GDM1 (cell line): ENCODE measurements around the gene C19orf73.

Source experiments
- DNase-seq: peaks from one replicate; lab custom pipeline; 2025; lab: John Stamatoyannopoulos, UW

Gene C19orf73, protein sequence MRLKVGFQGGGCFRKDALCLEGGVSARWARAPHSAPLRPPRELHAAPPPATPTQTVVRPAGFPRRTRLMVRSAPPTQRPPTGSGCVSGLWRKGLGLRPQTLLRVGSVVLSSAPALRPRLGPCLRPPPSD

GRCh38 chr19:49118565-49119410 is at the start of gene C19orf73:
C19orf73 (minus strand) TSS chr19:49119143; CDS start chr19:49119022, 121 bp downstream.
- DNase-seq, result peak; percentile 96

- no peak for DNase-seq
Observed at GRCh38 chr19:49168421-49168820, 49.5 kb upstream of the C19orf73 start.

DNA sequence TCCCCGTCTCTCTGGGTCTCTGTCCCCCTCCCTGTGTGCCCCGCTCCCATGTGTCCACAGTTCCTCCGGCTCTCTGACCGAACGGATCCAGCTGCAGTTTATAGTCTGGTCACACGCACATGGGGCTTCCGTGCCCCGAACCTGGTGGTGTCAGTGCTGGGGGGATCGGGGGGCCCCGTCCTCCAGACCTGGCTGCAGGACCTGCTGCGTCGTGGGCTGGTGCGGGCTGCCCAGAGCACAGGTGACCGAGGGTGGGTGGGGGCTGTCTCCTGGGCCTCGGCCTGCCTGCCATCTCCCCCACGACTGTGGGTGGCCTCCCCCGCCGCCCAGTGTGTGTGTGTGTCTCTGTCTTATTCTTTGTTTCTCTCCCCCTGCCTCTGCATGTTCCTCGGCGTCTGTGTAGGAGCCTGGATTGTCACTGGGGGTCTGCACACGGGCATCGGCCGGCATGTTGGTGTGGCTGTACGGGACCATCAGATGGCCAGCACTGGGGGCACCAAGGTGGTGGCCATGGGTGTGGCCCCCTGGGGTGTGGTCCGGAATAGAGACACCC is 49.0 kb upstream of the C19orf73 start:
- no peak for DNase-seq

DNA sequence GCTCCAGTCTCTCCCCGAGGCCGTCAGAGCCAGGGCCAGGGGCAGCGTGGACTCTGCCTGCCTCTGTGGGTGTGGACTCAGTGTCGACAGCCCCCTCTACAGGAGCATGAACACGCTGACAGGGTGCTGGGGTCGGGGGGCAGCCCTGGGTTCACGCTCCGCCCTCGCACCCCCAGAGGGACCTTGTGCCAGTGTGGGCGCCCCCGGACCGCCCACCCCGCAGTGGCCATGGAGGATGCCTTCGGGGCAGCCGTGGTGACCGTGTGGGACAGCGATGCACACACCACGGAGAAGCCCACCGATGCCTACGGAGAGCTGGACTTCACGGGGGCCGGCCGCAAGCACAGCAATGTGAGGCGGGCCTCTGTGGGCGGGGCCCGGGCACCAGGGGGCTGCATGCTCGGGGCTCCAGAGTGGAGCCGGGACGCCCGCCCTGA is 46.9 kb upstream of the C19orf73 start:
- DNase-seq, result no peak

DNA sequence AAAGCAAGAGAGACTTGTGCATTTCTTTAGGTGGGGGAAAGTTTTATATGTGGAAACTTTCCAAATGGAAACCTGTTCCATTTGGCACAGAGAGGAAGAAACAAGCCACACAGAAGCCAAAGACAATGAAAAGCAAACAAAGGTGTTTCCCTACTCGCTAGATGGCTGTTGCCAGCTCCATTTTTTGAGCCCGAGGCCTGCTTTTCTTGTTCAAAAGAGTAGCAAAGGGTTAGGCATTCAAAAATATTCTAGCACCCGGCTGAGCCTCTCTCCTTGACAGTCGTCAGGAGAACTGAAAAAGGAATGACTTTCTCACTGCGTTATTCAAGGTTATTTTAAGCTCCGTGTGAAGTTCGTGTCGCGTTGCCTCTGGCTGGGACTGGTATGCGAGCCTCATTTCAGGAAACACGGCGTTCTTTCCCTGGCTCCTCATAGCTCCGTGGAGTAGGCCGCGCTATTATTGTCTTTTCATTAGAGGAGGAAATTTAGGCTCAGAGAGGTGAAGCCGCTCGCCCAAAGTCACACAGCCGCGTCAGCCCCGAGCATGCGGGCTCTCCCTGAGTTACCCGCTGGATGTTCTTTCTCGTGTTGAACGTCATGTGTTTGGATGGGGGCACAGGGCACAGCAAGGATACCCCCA is 46.3 kb upstream of the C19orf73 start:
- DNase-seq, result no peak

DNA sequence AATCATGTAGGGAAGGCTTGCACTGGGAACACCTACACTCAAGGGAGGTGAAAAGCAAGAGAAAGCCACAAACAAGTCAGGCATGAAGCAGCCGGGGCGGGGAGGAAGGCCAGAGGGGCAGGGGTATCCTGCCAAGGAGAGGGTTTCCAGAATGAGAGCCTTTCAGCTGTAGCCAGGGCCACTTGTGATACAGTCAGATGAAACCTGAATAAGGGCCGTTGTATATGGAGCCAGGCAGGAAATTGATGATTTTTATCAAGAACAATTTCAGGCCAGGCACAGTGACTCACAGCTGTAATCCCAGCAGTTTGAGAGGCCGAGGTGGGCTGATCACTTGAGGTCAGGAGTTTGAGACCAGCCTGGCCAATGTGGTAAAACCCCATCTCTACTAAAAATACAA is 43.0 kb upstream of the C19orf73 start:
- no peak for DNase-seq

DNA sequence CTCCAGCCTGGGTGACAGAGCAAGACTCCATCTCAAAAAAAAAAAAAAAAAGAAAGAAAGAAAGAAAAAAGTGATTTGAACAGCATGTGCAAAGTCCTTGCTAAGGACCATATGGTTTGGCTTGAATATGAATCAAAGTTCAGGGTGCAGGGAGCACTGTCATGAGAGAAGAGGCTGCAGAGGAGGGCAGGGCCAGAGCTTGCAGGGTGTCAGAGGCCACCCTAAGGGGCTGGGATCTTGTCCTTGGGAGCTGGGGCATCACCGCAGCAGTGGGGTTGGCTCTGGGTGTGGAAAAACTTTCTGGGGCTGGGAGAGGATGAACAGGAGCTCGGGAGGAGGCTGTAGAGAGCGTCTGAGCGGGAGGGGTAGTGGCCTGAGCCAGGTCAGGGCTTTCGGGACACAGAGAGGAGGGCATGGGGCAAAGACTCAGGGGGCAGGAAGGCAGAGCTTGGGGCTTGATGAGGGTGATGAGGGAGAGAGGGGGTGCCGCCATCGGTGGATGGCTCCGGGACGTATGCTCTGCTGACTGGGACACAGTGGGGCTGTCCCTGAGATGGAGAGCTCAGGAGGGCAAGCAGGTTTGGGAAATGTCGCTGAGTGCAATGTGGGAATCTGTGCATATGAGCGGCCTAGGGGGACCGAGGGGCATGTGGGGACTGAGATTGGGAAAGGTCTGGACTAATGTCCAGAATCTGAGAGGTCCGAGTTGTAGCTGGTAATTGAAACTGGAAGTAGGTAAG is 41.7 kb upstream of the C19orf73 start:
- no peak for DNase-seq

- DNase-seq, result peak; percentile 66
Observed at GRCh38 chr19:49157445-49158224, 38.7 kb upstream of the C19orf73 start, which contains the start of gene TRPM4. TRPM4 (plus strand) TSS chr19:49157792; CDS start chr19:49157867, 75 bp downstream.

DNA sequence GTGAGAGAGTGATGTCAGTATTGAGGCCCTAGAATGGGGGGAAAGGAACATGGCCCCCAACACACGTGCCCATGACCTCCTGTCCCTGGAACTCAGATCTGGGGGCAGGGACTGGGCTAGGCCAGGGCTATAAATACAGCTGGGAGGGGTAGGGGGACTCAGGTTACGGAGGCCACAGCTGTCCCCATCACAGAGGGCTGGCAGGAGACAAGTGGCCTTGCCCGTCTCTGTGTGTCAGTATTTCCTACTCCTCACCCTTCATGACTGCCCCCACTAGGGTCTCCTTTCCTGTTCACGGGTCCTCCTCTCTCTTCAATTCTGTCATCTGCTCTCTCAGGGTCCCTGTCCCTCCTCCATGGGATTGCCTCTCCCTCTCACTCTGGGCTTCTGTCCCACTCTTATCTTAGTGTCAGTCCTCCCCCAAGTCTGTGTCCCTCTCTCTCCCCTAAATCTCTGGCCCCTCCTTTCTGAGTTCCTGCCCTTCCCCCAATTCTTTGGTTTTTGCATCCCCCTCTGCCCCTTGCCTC is 36.9 kb upstream of the C19orf73 start:
- DNase-seq, result no peak

- DNase-seq, result no peak
Observed at GRCh38 chr19:49155005-49155819, 36.3 kb upstream of the C19orf73 start, which contains the start of gene HRC. HRC (minus strand) TSS chr19:49155396; CDS start chr19:49155237, 159 bp downstream.

GRCh38 chr19:49154279-49154678 is 35.3 kb upstream of the C19orf73 start:
- no peak for DNase-seq

GRCh38 chr19:49153167-49153809 is 34.3 kb upstream of the C19orf73 start:
- DNase-seq, result no peak

DNA sequence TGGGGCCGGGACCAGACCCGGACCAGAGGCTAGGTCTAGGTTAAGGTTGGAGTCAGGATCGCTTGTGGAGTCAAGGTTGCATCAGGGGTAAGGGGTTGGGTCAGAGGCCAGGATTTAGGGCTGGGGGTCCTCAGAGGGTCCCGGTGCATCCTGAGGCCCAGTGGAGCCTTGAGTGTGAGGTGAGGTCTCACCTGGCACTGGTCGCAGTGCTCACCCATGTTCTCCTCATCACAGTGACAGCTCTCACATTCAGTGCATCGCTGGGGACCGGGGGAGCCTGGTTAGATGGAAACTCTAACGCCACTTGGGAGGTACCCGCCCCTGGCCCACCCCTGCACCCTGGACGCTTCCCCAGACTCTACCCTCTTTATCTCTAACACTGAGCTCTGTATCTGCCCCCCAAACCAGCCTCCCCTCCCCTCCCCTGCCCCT is 33.2 kb upstream of the C19orf73 start:
- DNase-seq, result no peak

DNA sequence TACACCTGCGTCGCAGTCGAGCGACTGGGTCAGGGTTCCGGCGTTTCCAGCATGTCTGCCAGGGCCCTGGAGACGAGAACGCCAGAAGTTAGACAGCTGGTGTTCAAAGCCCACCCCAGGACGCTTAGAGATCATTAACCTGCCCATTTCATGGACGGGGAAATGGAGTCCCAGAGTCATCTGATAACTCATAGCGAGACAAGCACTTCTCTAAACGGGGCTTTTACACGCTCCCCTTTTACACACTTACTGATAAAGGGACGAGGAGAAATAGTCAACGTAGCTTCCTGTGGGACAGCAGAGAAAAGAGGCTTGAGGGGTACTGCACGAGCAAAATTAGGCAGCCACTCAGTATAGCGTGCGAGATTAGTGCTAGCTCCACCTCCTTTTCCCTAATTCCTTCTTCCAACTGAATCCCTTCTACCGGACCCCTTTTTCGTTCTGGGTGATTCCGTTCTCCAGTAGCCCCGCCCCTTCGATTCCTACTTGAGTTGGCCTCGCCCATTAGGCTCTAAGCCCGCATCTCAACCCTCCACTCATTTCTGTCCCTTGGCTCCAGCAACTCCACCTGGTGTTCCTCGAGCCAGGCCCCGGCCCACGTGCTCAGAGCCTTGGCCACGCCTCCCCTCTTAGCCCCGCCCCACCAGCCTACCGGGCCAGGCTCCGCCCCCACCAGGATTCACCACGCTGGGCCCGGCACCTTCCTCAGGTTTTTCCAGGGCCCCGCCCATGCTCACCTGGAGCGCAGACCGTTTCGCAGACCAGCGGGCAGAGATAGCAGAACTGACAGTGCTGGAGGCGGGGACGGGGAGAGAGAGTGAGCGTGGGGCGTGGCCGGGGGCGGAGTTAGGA is 32.5 kb upstream of the C19orf73 start:
- peak; percentile 24 for DNase-seq

DNA sequence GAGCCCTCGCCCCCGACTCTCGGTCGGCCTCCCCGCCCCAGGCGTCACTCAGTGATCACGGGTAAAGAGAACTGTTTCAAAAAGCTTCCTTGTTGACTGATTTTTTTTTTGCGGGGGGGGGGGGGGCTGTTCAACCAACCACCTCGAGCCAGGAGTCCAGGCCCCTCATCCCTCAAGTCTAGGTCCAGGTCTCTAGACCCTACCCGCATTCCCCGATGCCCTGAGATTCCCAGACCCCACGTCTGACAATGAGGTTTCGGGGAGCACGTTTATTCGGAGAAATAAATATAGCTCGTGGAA is 32.0 kb upstream of the C19orf73 start:
- no peak for DNase-seq

DNA sequence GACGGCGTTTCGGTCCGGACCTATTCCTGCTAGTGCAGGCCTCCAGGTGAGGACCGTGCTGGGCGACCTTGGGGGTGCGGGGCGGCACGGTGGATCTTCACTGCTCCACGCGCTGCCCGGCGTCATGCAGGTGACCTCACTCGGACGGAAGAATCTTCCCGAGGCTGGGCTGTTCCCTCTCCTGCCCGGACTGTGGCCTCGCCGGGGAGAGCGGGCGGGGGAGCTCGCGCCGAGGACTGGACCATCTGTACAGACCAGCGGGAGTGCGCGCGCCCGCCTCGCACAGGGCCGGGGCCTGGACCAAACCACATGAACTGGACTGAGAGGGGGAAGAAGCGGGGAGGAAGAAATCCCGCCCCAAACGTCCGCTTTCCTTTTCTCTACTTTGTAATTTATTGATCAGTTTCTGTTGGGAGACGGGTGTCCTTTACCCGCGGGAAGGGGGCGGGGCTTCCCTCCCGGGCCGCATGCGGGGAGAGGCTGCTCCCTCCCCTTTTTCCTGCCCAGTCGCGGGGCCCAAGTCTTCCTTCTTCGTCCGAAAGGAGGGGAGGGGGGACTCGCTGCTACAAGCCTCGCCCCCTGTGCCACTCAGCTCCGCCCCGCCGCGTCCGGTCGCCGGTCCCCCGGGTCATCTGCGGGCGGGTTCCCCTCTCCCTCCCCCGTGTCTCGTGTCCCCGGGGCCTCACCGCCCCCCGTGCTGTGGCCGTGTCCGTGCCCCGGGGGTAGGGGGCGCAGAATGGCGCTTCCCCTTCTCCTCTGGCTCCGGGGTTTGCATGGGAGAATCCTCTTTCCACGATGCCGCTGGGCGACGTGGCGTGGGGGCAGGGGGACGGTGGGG is 31.4 kb upstream of the C19orf73 start:
- DNase-seq, result peak; percentile 79

DNA sequence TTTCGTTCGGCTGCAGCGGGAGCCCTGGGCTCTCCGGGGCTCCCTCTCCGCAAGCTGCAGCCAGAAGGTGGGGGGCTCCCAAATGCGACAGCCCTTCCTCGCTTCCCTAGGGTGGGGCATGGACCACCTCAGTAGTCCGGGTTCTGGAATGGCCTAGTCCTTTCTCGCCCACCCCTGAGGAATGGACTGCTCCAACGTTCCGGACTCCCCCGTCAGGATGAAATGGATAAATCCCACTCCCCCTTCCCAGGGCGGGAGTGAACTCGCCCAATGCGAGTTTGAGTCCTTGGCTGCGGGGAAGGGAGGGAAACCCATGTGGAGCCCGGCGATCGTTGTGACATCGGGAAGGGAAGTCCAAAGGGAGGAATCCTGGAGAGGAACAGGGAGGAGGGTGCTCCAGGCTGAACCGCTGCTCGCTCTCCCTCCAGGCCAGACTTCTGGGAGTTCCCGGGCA is 30.7 kb upstream of the C19orf73 start:
- peak; percentile 43 for DNase-seq
